IMR-90 (cell line): ENCODE data around the gene GSE1. TPM values are rescaled to one million over a fixed set of nuclear protein-coding genes. Genes with fewer than 3 reads are reported as not detected.
A peak's percentile ranks its signal among the peaks of the same experiment; 100 is the strongest.

Source experiments
- ATAC-seq: fragments of 200-7000 bp; cut with Tn5 transposase; 2 replicates; pipeline ENCODE4 v1.9.1; 2020; ENCODE audit warnings: low read depth, mild to moderate bottlenecking, moderate library complexity
- BruUV-seq: library from RNA; stranded (reverse); fragments of 400-500 nt; replicated peaks from 2 replicates; lab custom pipeline; 2021; lab: Mats Ljungman, UMichigan
- CTCF ChIA-PET: fragments of 300-600 bp; formaldehyde crosslinking; extraction: SDS; loops from one replicate; lab custom pipeline; 2021; ENCODE audit warnings: antibody characterized with exemption; lab: Yijun Ruan, JAX
- POLR2A ChIA-PET: fragments of 300-600 bp; sonication (Branson Sonifier 250); formaldehyde crosslinking; loops from one replicate; lab custom pipeline; 2022; ENCODE audit warnings: antibody characterized with exemption; ENCODE audit not compliant: unreplicated experiment; lab: Charles Lee
- DNase-seq: peaks from one replicate; pipeline ENCODE4 v3.0.0; 2013
- H2AFZ ChIP-seq: replicated peaks from 2 replicates; pipeline ENCODE3; 2013; ENCODE audit warnings: low read length, mild to moderate bottlenecking; ENCODE audit not compliant: poor library complexity
- H2AK5ac ChIP-seq: 2 replicates; pipeline ENCODE4 v1.6.1; 2013; ENCODE audit warnings: low read depth, low read length, inconsistent platforms
- H2AK9ac ChIP-seq: replicated peaks from 2 replicates; pipeline ENCODE3; 2013; ENCODE audit warnings: mild to moderate bottlenecking, low read depth, low read length, moderate library complexity; ENCODE audit not compliant: poor library complexity
- H2BK120ac ChIP-seq: 2 replicates; pipeline ENCODE4 v1.6.1; 2013; ENCODE audit warnings: low read depth, low read length, inconsistent platforms
- H2BK15ac ChIP-seq: 3 replicates; pipeline ENCODE4 v1.6.1; 2013; ENCODE audit warnings: low read depth, low read length, inconsistent platforms
- H2BK20ac ChIP-seq: 2 replicates; pipeline ENCODE4 v1.6.1; 2013; ENCODE audit warnings: low read depth, mild to moderate bottlenecking, inconsistent platforms, low read length, moderate library complexity
- H2BK5ac ChIP-seq: 2 replicates; pipeline ENCODE4 v1.6.1; 2013; ENCODE audit warnings: mild to moderate bottlenecking, low read depth, low read length, inconsistent platforms; ENCODE audit not compliant: poor library complexity, severe bottlenecking
- H3K14ac ChIP-seq: replicated peaks from 2 replicates; pipeline ENCODE4 v1.6.1; 2013; ENCODE audit warnings: low read depth, low read length, inconsistent platforms
- H3K18ac ChIP-seq: 2 replicates; pipeline ENCODE4 v1.6.1; 2013; ENCODE audit warnings: low read depth, low read length, control low read depth
- H3K23ac ChIP-seq: 2 replicates; pipeline ENCODE4 v1.6.1; 2013; ENCODE audit warnings: low read depth, low read length, inconsistent platforms
- H3K27ac ChIP-seq: 2 replicates; pipeline ENCODE4 v1.5.1; 2013; ENCODE audit warnings: mild to moderate bottlenecking, control low read depth, low read length; ENCODE audit not compliant: insufficient read depth
- H3K27me3 ChIP-seq: 2 replicates; pipeline ENCODE4 v1.6.1; 2013; ENCODE audit warnings: low read length; ENCODE audit not compliant: control insufficient read depth, insufficient read depth
- H3K36me3 ChIP-seq: 2 replicates; pipeline ENCODE4 v1.6.1; 2013; ENCODE audit warnings: low read length, mixed read lengths; ENCODE audit not compliant: control insufficient read depth, insufficient read depth
- H3K4ac ChIP-seq: 2 replicates; pipeline ENCODE4 v1.6.1; 2013; ENCODE audit warnings: low read depth, low read length, inconsistent platforms
- H3K4me1 ChIP-seq: 2 replicates; pipeline ENCODE4 v1.6.1; 2013; ENCODE audit warnings: low read length, mixed read lengths; ENCODE audit not compliant: control insufficient read depth, insufficient read depth
- H3K4me2 ChIP-seq: 2 replicates; pipeline ENCODE4 v1.6.1; 2013; ENCODE audit warnings: low read depth, mild to moderate bottlenecking, control low read depth, low read length, moderate library complexity
- H3K4me3 ChIP-seq: 2 replicates; pipeline ENCODE4 v1.5.1; 2013; ENCODE audit warnings: low read depth, mild to moderate bottlenecking, control low read depth, low read length, moderate library complexity; ENCODE audit not compliant: insufficient read depth
- H3K56ac ChIP-seq: 2 replicates; pipeline ENCODE4 v1.6.1; 2013; ENCODE audit warnings: low read length, inconsistent platforms; ENCODE audit not compliant: insufficient read depth; ENCODE audit errors: extremely low read depth
- H3K79me1 ChIP-seq, 2 experiments: 2 replicates each; pipeline ENCODE4 v1.6.1; 2013; ENCODE audit warnings: low read length in 2 of 2, inconsistent platforms in 1 of 2, low read depth in 1 of 2
- H3K9ac ChIP-seq: 2 replicates; pipeline ENCODE4 v1.6.1; 2013; ENCODE audit warnings: low read depth, low read length, control low read depth
- H3K9me1 ChIP-seq: 2 replicates; pipeline ENCODE4 v1.6.1; 2013; ENCODE audit warnings: low read length, inconsistent platforms; ENCODE audit not compliant: insufficient read depth
- H3K9me3 ChIP-seq: 2 replicates; pipeline ENCODE4 v1.6.1; 2013; ENCODE audit warnings: low read length; ENCODE audit not compliant: control insufficient read depth, insufficient read depth
- H4K20me1 ChIP-seq: 2 replicates; pipeline ENCODE4 v1.6.1; 2013; ENCODE audit warnings: low read length, inconsistent platforms; ENCODE audit not compliant: insufficient read depth
- H4K5ac ChIP-seq: 2 replicates; pipeline ENCODE4 v1.6.1; 2013; ENCODE audit warnings: mild to moderate bottlenecking, low read depth, low read length, control low read depth
- H4K8ac ChIP-seq, 2 experiments: 2 replicates each; pipeline ENCODE4 v1.6.1; 2013; ENCODE audit warnings: low read depth in 2 of 2, low read length in 2 of 2, control low read depth in 1 of 2, inconsistent platforms in 1 of 2
- H4K91ac ChIP-seq: 2 replicates; pipeline ENCODE4 v1.6.1; 2013; ENCODE audit warnings: low read depth, low read length, inconsistent platforms; ENCODE audit not compliant: insufficient read depth
- BHLHE40 ChIP-seq: fragments of 150-350 bp; IDR thresholded peaks from 2 replicates; pipeline ENCODE4 v1.6.1; 2016; ENCODE audit warnings: mild to moderate bottlenecking, low read depth, low read length
- MAZ ChIP-seq: IDR thresholded peaks from 2 replicates; pipeline ENCODE4 v1.6.1; 2012; ENCODE audit warnings: low read depth, mild to moderate bottlenecking, low read length, improper control_type of control experiment, moderate library complexity, borderline replicate concordance
- MXI1 ChIP-seq: IDR thresholded peaks from 2 replicates; pipeline ENCODE4 v1.6.1; 2012; ENCODE audit warnings: low read depth, mild to moderate bottlenecking, low read length, moderate library complexity, borderline replicate concordance
- POLR2A ChIP-seq: IDR thresholded peaks from 2 replicates; pipeline ENCODE4 v1.6.1; 2012; ENCODE audit warnings: mild to moderate bottlenecking, low read depth, low read length
- RAD21 ChIP-seq: IDR thresholded peaks from 2 replicates; pipeline ENCODE4 v1.6.1; 2012; ENCODE audit warnings: low read length, improper control_type of control experiment
- RCOR1 ChIP-seq: IDR thresholded peaks from 2 replicates; pipeline ENCODE4 v1.6.1; 2012; ENCODE audit warnings: mild to moderate bottlenecking, low read length, improper control_type of control experiment; ENCODE audit not compliant: insufficient replicate concordance
- SMC3 ChIP-seq: fragments of 150-350 bp; IDR thresholded peaks from 2 replicates; pipeline ENCODE4 v1.6.1; 2016; ENCODE audit warnings: low read depth, mild to moderate bottlenecking, antibody characterized with exemption, low read length, moderate library complexity
- WGBS, 2 experiments: methylation state at CpG; one replicate each; pipeline versions ENCODE4 v1.1.5 to v1.1.7; 2013; ENCODE audit warnings: missing lambda C conversion rate in 2 of 2; ENCODE audit not compliant: insufficient read length in 1 of 2; ENCODE audit errors: extremely low coverage in 2 of 2; 5-methylcytosine and 5-hydroxymethylcytosine counted together
- dilution Hi-C: fragments of 300-500 bp; cut with HindIII; formaldehyde crosslinking; loops from one replicate; pipeline ENCODE4 v1.14.3; 2018; ENCODE audit warnings: low sequenced_read_pairs; ENCODE audit not compliant: unreplicated experiment
- in situ Hi-C: fragments of 300-500 bp; cut with MboI; formaldehyde crosslinking; loops from 3 replicates; pipeline ENCODE4 v1.14.3; 2019; ENCODE audit warnings: low sequenced_read_pairs, inconsistent platforms, mixed read lengths
- intact Hi-C: fragments of 100-400 bp; cut with micrococcal nuclease; formaldehyde crosslinking; loops from 2 replicates; pipeline ENCODE4 v1.10.0; 2022
- polyA plus RNA-seq, 3 experiments: library from polyadenylated mRNA; depleted of rRNA; stranded (reverse); fragments of >200 nt; gene quantifications; 2 replicates each; pipeline ENCODE4 v1.2.3, GENCODE V29; 2012; ENCODE audit warnings: low replicate concordance in 1 of 3
- total RNA-seq: library from RNA; depleted of rRNA; stranded (reverse); fragments of >200 nt; gene quantifications from 2 replicates; pipeline ENCODE4 v1.2.3, GENCODE V29; 2012
- TF ChIP-seq, protein P1 (sequence below): conservative IDR thresholded peaks from 2 replicates; pipeline ENCODE4 v1.5.1; 2012; ENCODE audit warnings: mild to moderate bottlenecking, low read depth, low read length, improper control_type of control experiment
- TF ChIP-seq, protein P2 (sequence below): fragments of 150-350 bp; IDR thresholded peaks from 2 replicates; pipeline ENCODE4 v1.6.1; 2017; ENCODE audit warnings: mild to moderate bottlenecking, antibody characterized with exemption, low read length, low read depth

The GSE1 gene
- total and polyA plus RNA-seq, 2 of the 4 experiments (the other 2 are of a cell fraction), result 14.9 to 25.5 TPM

- TF ChIP-seq RAD21, result peak; percentile 48
- TF ChIP-seq, protein P1, sequence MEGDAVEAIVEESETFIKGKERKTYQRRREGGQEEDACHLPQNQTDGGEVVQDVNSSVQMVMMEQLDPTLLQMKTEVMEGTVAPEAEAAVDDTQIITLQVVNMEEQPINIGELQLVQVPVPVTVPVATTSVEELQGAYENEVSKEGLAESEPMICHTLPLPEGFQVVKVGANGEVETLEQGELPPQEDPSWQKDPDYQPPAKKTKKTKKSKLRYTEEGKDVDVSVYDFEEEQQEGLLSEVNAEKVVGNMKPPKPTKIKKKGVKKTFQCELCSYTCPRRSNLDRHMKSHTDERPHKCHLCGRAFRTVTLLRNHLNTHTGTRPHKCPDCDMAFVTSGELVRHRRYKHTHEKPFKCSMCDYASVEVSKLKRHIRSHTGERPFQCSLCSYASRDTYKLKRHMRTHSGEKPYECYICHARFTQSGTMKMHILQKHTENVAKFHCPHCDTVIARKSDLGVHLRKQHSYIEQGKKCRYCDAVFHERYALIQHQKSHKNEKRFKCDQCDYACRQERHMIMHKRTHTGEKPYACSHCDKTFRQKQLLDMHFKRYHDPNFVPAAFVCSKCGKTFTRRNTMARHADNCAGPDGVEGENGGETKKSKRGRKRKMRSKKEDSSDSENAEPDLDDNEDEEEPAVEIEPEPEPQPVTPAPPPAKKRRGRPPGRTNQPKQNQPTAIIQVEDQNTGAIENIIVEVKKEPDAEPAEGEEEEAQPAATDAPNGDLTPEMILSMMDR, result peak; percentile 57
- TF ChIP-seq RCOR1, result no peak
- TF ChIP-seq MXI1, result peak; percentile 64; the same call in 1 of the 2 replicates
- TF ChIP-seq MAZ, result no peak
- peak; percentile 60 for TF ChIP-seq SMC3
- no peak for TF ChIP-seq POLR2A
- TF ChIP-seq, protein P2, sequence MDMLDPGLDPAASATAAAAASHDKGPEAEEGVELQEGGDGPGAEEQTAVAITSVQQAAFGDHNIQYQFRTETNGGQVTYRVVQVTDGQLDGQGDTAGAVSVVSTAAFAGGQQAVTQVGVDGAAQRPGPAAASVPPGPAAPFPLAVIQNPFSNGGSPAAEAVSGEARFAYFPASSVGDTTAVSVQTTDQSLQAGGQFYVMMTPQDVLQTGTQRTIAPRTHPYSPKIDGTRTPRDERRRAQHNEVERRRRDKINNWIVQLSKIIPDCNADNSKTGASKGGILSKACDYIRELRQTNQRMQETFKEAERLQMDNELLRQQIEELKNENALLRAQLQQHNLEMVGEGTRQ, result 0 out of 2 replicates have a peak, but pooled peaks have one; percentile 5
- TF ChIP-seq BHLHE40, result no peak
- Histone ChIP-seq H3K4me3 (no peak overlapping the region), H3K4me2 (no peak overlapping the region), H3K4ac (no peak overlapping the region), H4K20me1 (peaks cover 13% of the 10 kb centered on the region), H3K9ac (no peak overlapping the region), H3K56ac (no peak overlapping the region), H2AFZ (no peak overlapping the region), H4K5ac (no peak overlapping the region), H2BK120ac (no peak overlapping the region), H2AK9ac (no peak overlapping the region), H3K23ac (no peak overlapping the region), H3K14ac (no peak overlapping the region), H3K27me3 (no peaks in the 10 kb centered on the region), H3K4me1 (peaks cover 11% of the 10 kb centered on the region), H2BK20ac (no peak overlapping the region), H3K36me3 (peaks cover 38% of the 10 kb centered on the region), H3K9me1 (no peaks in the 10 kb centered on the region), H3K18ac (no peak overlapping the region), H2BK5ac (no peak overlapping the region), H3K27ac (no peak overlapping the region), H2AK5ac (no peak overlapping the region), H3K79me1 (peaks cover 6 to 14% of the 10 kb centered on the region in 2 experiments; a peak in 3 of 4 replicates), H4K91ac (no peak overlapping the region), H2BK15ac (no peak overlapping the region), H3K9me3 (no peaks in the 10 kb centered on the region), H4K8ac (no peak overlapping the region)
- in situ Hi-C loops, result no loop called here
- POLR2A ChIA-PET, result no interaction called here
- dilution Hi-C loops, result no loop called here
- intact Hi-C loops, result loop anchor here (2.0 to 5.0 kb wide), 3 partner anchors 43 to 341 kb away; partner anchors contain the start of genes COX4I1 and EMC8
- CTCF ChIA-PET, result interaction anchor here (0.7 to 1.1 kb wide), 3 partner anchors 14 to 207 kb away, joined by 3 read pairs; no protein-coding TSS in a partner anchor
- ATAC-seq, result peak; percentile 53
- WGBS, 2 experiments, result 17% methylated on average over 1 of the region's 4 CpGs; no CpG with 5 or more reads in 1 of the 2 experiments
- TSS peak; percentile 44 for BruUV-seq
- peak; percentile 56 for DNase-seq
Measured at GRCh38 chr16:85675251-85675874, 62.2 kb downstream of the GSE1 start.
